ACC112 (cell line): ENCODE results near the gene GLCCI1.
A peak's percentile ranks its signal among the peaks of the same experiment; 100 is the strongest.
"Not testable (repeated sequence)": the region's sequence is repeated elsewhere in the genome, so short reads cannot be mapped to it uniquely, and the experiment has no call there.

Experiments used
- H2AFZ ChIP-seq: fragments of 200-600 bp; sonication (generic); one replicate; pipeline ENCODE4 v1.6.0; 2017; ENCODE audit warnings: antibody characterized with exemption, low read length; ENCODE audit not compliant: unreplicated experiment
- H3K27ac ChIP-seq: fragments of 200-600 bp; sonication (generic); 2 replicates; pipeline ENCODE4 v1.5.1; 2014; ENCODE audit warnings: low read depth, mild to moderate bottlenecking, antibody characterized with exemption, low read length, moderate library complexity
- H3K27me3 ChIP-seq: fragments of 200-600 bp; sonication (generic); 2 replicates; pipeline ENCODE4 v1.6.1; 2014; ENCODE audit warnings: mild to moderate bottlenecking, antibody characterized with exemption, low read length, moderate library complexity, mixed read lengths; ENCODE audit not compliant: insufficient read depth
- H3K36me3 ChIP-seq: fragments of 200-600 bp; sonication (generic); 2 replicates; pipeline ENCODE4 v1.6.1; 2016; ENCODE audit warnings: mild to moderate bottlenecking, antibody characterized with exemption, low read length, moderate library complexity, mixed read lengths; ENCODE audit not compliant: insufficient read depth
- H3K4me1 ChIP-seq: fragments of 200-600 bp; sonication (generic); one replicate; pipeline ENCODE4 v1.6.1; 2016; ENCODE audit warnings: low read length, mixed read lengths; ENCODE audit not compliant: insufficient read depth, unreplicated experiment, control insufficient read depth
- H3K4me3 ChIP-seq: fragments of 200-600 bp; sonication (generic); 2 replicates; pipeline ENCODE4 v1.5.1; 2014; ENCODE audit warnings: mild to moderate bottlenecking, low read depth, low read length
- H3K79me2 ChIP-seq: fragments of 200-600 bp; sonication (generic); one replicate; pipeline ENCODE4 v1.6.0; 2016; ENCODE audit warnings: low read length; ENCODE audit not compliant: control insufficient read depth, unreplicated experiment, insufficient read depth

GLCCI1 gene

DNA sequence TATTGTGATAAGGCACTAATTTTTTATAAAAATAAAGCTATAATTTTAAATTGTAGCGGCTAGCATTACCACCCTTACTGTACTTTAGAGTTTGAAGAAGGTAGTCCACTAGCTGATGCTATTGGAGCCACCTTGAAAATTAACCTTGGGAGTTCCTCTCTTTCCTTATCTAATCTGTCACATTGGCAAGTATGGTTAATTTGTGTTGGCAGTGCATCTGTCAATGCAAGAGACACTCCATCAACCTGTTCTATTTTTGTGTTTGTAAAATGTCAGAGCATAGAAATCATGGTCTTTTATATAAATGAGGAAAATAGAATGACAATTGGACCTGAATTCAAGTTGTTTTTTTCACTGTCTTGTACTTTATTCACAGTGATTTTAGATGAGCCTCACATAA, 20.5 kb downstream of the GLCCI1 start:
- H3K79me2 ChIP-seq: no peaks in the 10 kb centered on the region
- peak overlapping the region; percentile 67; the same call in 1 of the 2 replicates for H3K4me3 ChIP-seq

DNA sequence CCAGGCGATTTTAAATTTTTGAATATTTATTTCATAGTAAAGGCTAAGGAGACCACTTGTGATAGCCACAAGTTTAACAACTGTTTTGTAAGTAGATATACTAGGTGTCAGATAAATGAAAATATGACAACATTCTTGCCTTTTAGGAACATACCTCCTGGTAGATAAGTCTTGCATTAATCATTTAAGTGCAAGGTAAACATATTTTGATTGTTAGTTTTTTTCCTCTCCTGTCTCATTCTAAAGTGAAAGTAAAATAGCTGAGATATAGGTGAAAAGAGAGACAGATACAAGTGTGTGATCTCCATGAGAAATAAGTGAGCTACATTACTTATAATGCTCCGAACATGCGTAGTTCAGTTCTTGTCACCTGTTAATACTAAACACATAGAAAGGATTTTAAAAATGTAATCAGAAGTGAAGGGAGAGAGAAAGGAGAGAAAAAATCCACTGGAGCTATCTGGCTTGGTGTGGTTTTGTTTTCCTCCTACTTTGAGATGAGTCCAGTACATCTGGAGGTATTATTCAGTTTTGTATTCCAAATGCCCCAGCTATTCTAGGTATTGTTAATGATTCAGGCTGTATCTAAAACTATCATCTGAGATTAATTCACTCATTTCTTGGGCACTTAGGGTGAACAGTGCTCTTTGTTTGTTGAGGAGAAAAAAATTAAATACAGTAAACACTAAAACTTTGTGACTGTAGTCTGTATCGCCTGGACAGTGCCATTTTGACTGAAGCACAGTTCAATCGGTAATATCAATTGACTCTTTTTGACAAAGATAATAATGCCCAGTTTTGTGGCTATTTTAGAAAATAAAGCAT, 21.2 kb downstream of the GLCCI1 start:
- Histone ChIP-seq H3K27me3 (no peaks in the 10 kb centered on the region), H3K27ac (no peak overlapping the region), H3K36me3 (no peaks in the 10 kb centered on the region), H3K79me2 (peaks cover 4% of the 10 kb centered on the region), H3K4me3 (peak overlapping the region; percentile 67), H3K4me1 (no peaks in the 10 kb centered on the region), H2AFZ (peak overlapping the region; percentile 4)

More for the DNA sequence above, 20.5 kb downstream of the GLCCI1 start:
- Histone ChIP-seq H3K27ac (no peak overlapping the region), H3K4me1 (no peaks in the 10 kb centered on the region), H3K36me3 (no peaks in the 10 kb centered on the region), H3K27me3 (no peaks in the 10 kb centered on the region), H2AFZ (peak overlapping the region; percentile 4)

DNA sequence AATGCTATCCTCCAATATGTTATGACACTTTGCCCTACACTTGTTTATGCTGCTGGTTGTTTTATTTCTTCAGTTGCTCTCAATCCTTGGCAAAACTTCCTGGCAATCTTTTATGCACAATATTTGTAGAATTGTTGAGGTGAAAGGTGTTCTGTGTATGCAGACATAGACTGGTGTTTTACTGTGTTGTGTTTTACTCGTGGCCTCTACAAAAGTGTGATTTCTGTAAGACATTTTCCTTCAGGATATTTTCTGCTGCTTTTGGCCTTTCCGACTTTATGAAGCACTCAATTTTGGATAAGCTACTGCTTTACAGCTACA, 21.8 kb downstream of the GLCCI1 start:
- Histone ChIP-seq H2AFZ (no peak overlapping the region), H3K27me3 (no peaks in the 10 kb centered on the region), H3K4me1 (no peaks in the 10 kb centered on the region), H3K27ac (no peak overlapping the region), H3K4me3 (no peak overlapping the region), H3K36me3 (no peaks in the 10 kb centered on the region), H3K79me2 (peaks cover 4% of the 10 kb centered on the region)

DNA sequence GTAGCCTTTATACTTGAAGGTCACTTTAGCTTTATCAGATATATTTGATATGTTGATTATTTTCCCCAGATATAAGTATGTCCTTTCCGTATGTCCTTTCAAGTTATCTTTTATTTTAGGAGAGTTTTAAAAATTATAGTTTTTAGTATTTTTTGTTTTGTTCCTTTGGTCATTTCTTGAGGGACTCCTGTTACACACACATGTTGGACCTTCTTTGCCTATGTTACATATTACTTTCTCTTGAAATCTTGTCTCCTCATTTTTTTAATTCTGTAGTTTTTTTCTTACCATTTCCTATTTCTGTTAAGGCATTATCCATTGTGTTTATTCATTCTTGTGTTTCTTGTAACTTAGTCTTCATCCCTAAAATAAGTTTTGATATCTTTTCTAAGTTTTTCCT, 23.9 kb downstream of the GLCCI1 start:
- Histone ChIP-seq H3K79me2 (peaks cover 4% of the 10 kb centered on the region), H2AFZ (no peak overlapping the region), H3K27me3 (no peaks in the 10 kb centered on the region), H3K4me1 (no peaks in the 10 kb centered on the region), H3K27ac (no peak overlapping the region), H3K36me3 (no peaks in the 10 kb centered on the region), H3K4me3 (no peak overlapping the region)

DNA sequence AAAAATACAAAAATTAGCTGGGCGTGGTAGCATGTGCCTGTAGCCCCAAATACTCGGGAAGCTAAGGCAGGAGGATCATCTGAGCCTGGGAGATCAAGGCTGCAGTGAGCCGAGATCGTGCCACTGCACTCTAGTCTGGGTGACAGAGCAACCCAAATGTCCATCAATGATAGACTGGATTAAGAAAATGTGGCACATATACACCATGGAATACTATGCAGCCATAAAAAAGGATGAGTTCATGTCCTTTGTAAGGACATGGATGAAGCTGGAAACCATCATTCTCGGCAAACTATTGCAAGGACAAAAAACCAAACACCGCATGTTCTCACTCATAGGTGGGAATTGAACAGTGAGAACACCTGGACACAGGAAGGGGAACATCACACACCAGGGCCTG, 26.8 kb downstream of the GLCCI1 start:
- H3K27me3 ChIP-seq, H3K36me3 ChIP-seq, H3K79me2 ChIP-seq, H2AFZ ChIP-seq, H3K27ac ChIP-seq, H3K4me1 ChIP-seq, H3K4me3 ChIP-seq: not testable (repeated sequence)

DNA sequence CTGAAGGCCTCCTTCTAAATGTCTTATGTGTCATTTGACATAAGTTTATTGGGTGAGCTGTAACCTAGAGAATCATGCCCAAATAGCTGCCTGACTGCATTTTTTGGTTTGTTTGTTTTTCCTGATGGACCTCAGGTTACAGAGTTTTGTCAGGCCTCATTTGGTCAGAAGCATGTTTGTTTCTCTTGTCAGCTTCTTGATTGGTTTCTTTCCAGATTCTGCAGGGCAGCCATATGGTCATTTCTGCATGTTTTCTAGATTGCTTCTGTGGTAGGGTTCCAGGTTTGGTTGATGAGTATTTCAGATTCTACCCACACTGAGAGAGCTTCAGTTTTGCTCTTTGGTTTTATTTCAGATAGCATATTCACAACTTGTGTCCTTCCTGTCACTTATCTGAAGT, 28.0 kb downstream of the GLCCI1 start:
- Histone ChIP-seq H3K79me2 (peaks cover 7% of the 10 kb centered on the region), H3K36me3 (no peaks in the 10 kb centered on the region), H3K4me3 (no peak overlapping the region), H3K27ac (no peak overlapping the region), H3K4me1 (no peaks in the 10 kb centered on the region), H2AFZ (no peak overlapping the region), H3K27me3 (no peaks in the 10 kb centered on the region)

DNA sequence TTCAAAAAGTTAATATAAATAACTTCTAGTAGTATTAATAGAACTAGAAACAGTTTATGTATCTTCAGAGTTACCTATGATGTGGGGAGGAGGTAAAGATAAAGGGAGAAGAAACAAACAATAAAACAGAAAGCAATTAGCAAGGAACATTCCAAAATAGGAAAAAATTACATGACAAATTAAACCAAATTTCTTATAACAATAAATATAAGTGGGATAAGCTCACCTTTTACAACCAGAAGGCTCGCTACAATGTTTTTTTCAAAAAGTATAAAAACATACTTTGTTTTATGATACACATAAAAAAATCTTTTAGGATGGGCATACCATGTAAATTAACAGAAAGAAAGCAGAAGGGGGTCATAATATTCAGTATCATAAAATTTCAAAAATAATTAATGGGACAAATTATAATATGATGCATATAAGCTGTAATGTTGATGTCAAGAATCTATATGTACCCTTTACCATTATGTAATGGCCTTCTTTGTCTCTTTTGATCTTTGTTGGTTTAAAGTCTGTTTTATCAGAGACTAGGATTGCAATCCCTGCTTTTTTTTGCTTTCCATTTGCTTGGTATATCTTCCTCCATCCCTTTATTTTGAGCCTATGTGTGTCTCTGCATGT, 31.8 kb downstream of the GLCCI1 start:
- peaks cover 2% of the 10 kb centered on the region for H3K79me2 ChIP-seq
- H2AFZ ChIP-seq: no peak overlapping the region
- no peaks in the 10 kb centered on the region for H3K27me3 ChIP-seq
- H3K27ac ChIP-seq: no peak overlapping the region
- H3K4me3 ChIP-seq: no peak overlapping the region
- no peaks in the 10 kb centered on the region for H3K36me3 ChIP-seq
- no peaks in the 10 kb centered on the region for H3K4me1 ChIP-seq

DNA sequence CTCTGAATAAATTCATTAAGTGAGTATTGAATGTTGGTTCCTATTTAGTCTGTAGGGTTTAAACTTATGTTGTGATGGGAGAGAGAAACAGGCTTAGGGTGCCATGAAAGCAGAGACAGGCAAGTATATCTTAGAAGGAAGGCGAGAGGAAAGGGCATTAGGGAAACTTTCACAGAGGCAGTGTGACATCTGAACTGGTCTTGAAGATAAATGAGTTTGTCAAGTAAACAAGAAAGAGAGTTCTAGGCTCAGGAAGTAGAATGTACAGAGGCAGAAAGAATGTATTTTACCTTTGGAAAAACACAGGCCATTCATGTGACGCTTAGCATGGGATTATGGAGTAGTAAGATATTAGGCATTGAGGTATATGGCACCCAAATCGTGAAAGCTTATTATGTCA, 34.5 kb downstream of the GLCCI1 start:
- H3K27ac ChIP-seq: no peak overlapping the region
- H3K36me3 ChIP-seq: no peaks in the 10 kb centered on the region; the same call in 1 of the 2 replicates
- H3K79me2 ChIP-seq: peaks cover 2% of the 10 kb centered on the region
- H3K27me3 ChIP-seq: no peaks in the 10 kb centered on the region
- no peaks in the 10 kb centered on the region for H3K4me1 ChIP-seq
- no peak overlapping the region for H3K4me3 ChIP-seq
- no peak overlapping the region for H2AFZ ChIP-seq

DNA sequence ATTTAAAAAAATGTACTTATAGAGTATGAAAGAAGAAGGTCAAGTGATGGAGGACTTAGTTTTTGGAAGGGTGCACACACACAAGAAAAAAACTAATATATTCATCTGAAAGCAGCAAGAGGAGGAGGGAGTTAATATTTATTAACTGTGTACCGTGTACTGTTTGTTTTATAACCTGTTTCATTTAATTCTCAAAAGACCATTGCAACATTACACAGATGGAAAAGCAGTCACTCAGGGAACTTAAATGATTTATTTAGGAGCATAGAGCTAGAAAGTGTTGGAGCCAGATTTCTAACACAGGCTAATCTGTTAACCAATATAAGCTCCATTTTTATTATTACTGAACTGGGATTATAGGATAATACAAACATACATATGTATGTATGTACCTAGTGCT, 36.7 kb downstream of the GLCCI1 start:
- H3K79me2 ChIP-seq: no peaks in the 10 kb centered on the region

DNA sequence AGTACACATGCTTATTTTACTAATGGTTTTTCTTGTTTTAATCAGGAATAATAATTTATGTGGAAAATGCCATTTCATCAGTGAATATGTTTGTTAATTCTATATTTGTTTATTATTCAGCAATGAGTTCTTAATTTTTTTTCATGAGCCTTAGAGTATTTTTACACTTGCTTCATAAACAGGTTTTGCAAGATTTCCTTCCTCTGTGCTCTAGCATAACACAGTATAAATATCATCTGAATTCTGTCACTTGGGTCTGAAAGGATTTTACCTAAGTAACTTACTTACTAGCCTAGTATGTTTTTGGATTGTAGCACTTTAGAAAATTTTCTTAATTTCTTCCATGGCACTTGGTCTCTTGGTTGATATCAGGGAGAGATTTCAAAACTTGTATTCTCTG, 45.8 kb downstream of the GLCCI1 start:
- Histone ChIP-seq H3K79me2 (no peaks in the 10 kb centered on the region), H3K27me3 (no peaks in the 10 kb centered on the region), H3K4me3 (no peak overlapping the region), H3K4me1 (no peaks in the 10 kb centered on the region), H3K36me3 (no peaks in the 10 kb centered on the region), H3K27ac (no peak overlapping the region), H2AFZ (no peak overlapping the region)

More for the DNA sequence above, 36.7 kb downstream of the GLCCI1 start:
- Histone ChIP-seq H3K27ac (no peak overlapping the region), H3K27me3 (no peaks in the 10 kb centered on the region), H2AFZ (no peak overlapping the region), H3K36me3 (no peaks in the 10 kb centered on the region; the same call in 1 of the 2 replicates), H3K4me1 (no peaks in the 10 kb centered on the region), H3K4me3 (no peak overlapping the region)

DNA sequence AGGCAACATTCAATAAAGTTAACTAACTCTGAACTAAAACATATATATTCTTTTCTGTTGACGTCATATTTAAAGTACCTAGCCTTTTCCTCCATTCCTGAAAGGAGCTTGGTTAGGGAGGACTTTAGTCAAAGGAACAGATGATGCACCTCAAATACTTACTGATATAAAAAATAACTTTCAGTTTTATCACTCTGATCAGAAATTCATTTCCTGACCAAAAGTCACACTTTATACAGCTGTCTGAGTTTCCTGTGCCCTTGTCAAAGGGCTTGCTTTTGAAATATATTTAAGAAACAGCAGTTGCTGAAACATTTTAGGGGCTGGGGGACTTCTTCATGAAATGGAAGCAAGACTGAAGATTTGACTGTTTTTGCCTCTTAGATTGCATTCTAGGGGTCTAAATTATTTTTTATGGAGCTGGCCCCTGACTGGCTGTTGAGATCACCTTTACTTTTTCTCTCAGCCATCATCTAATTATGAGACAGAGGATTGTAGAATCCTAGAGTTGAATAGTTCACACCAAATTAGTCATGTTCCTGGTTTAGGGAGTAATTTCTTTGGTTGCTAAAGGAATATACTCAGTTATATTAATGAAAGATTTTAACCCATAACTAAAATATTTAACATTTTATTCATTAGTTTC, 46.6 kb downstream of the GLCCI1 start:
- no peak overlapping the region for H3K4me3 ChIP-seq
- no peaks in the 10 kb centered on the region for H3K27me3 ChIP-seq
- no peaks in the 10 kb centered on the region for H3K4me1 ChIP-seq
- H3K27ac ChIP-seq: no peak overlapping the region
- H3K36me3 ChIP-seq: no peaks in the 10 kb centered on the region
- no peak overlapping the region for H2AFZ ChIP-seq
- H3K79me2 ChIP-seq: no peaks in the 10 kb centered on the region
